ENCODE data around the gene SELP. TPM values are rescaled to one million over a fixed set of nuclear protein-coding genes. Genes with fewer than 3 reads are reported as not detected.

The SELP gene
- polyA plus RNA-seq, 1 experiment: not detected

GRCh38 chr1:169648187-169648586 lies 18.3 kb upstream of the SELP start:
- H3K27ac ChIP-seq (ENCODE audit: low read depth, low read length): no peak overlapping the region
- POLR2A ChIA-PET: no interaction called here
- H3K27me3 ChIP-seq (ENCODE audit: control insufficient read depth, insufficient read depth, low read length): no peaks in the 10 kb centered on the region
- TF ChIP-seq CTCF (IDR thresholded peaks at IDR 0.05; ENCODE audit: low read depth, low read length): no peak
- H3K4me3 ChIP-seq (ENCODE audit: low read depth, low read length): no peak overlapping the region
- DNase-seq (ENCODE audit: low read depth, low spot score): no peak
- H3K9me3 ChIP-seq (ENCODE audit: control insufficient read depth, insufficient read depth, low read length): no peaks in the 10 kb centered on the region
- CTCF ChIA-PET: no interaction called here

GRCh38 chr1:169647512-169647911 lies 17.6 kb upstream of the SELP start:
- Histone ChIP-seq H3K27me3 (ENCODE audit: control insufficient read depth, insufficient read depth, low read length) (no peaks in the 10 kb centered on the region), H3K4me3 (ENCODE audit: low read depth, low read length) (no peak overlapping the region), H3K27ac (ENCODE audit: low read depth, low read length) (no peak overlapping the region), H3K9me3 (ENCODE audit: control insufficient read depth, insufficient read depth, low read length) (no peaks in the 10 kb centered on the region)
- ChIA-PET POLR2A (no interaction called here), CTCF (no interaction called here)
- DNase-seq (ENCODE audit: low read depth, low spot score): no peak
- no peak for TF ChIP-seq CTCF (IDR thresholded peaks at IDR 0.05; ENCODE audit: low read depth, low read length)

- Histone ChIP-seq H3K27ac (ENCODE audit: low read depth, low read length) (no peak overlapping the region), H3K27me3 (ENCODE audit: control insufficient read depth, insufficient read depth, low read length) (no peaks in the 10 kb centered on the region), H3K9me3 (ENCODE audit: control insufficient read depth, insufficient read depth, low read length) (no peaks in the 10 kb centered on the region), H3K4me3 (ENCODE audit: low read depth, low read length) (no peak overlapping the region)
- ChIA-PET POLR2A (no interaction called here), CTCF (no interaction called here)
- no peak for DNase-seq (ENCODE audit: low read depth, low spot score)
- TF ChIP-seq CTCF (IDR thresholded peaks at IDR 0.05; ENCODE audit: low read depth, low read length): no peak
Measured at GRCh38 chr1:169644297-169644696, 14.4 kb upstream of the SELP start.

GRCh38 chr1:169634877-169635276 lies 5.0 kb upstream of the SELP start:
- POLR2A ChIA-PET: no interaction called here
- 0 out of 2 replicates have a peak, but pooled peaks cover 3% of the 10 kb centered on the region for H3K9me3 ChIP-seq (ENCODE audit: control insufficient read depth, insufficient read depth, low read length)
- H3K4me3 ChIP-seq (ENCODE audit: low read depth, low read length): no peak overlapping the region
- H3K27me3 ChIP-seq (ENCODE audit: control insufficient read depth, insufficient read depth, low read length): no peaks in the 10 kb centered on the region
- DNase-seq (ENCODE audit: low read depth, low spot score): no peak
- no peak for TF ChIP-seq CTCF (IDR thresholded peaks at IDR 0.05; ENCODE audit: low read depth, low read length)
- no peak overlapping the region for H3K27ac ChIP-seq (ENCODE audit: low read depth, low read length)
- CTCF ChIA-PET: no interaction called here

GRCh38 chr1:169634145-169634544 lies 4.2 kb upstream of the SELP start:
- DNase-seq (ENCODE audit: low read depth, low spot score): no peak
- H3K27ac ChIP-seq (ENCODE audit: low read depth, low read length): no peak overlapping the region
- 0 out of 2 replicates have a peak, but pooled peaks cover 3% of the 10 kb centered on the region for H3K9me3 ChIP-seq (ENCODE audit: control insufficient read depth, insufficient read depth, low read length)
- no peak overlapping the region for H3K4me3 ChIP-seq (ENCODE audit: low read depth, low read length)
- ChIA-PET POLR2A (no interaction called here), CTCF (no interaction called here)
- H3K27me3 ChIP-seq (ENCODE audit: control insufficient read depth, insufficient read depth, low read length): no peaks in the 10 kb centered on the region
- TF ChIP-seq CTCF (IDR thresholded peaks at IDR 0.05; ENCODE audit: low read depth, low read length): no peak
